Cardiac fibroblast (primary cell): ENCODE results near the gene CHCHD3.
"Not testable (repeated sequence)": the region's sequence is repeated elsewhere in the genome, so short reads cannot be mapped to it uniquely, and the experiment has no call there.

Experiments
- DNase-seq, 2 donors: peaks; one replicate each; pipeline versions ENCODE4 v3.0.0 to v3.0.0-alpha.2; 2010; ENCODE audit warnings: low read depth in 2 of 2
- H3K4me3 ChIP-seq, 2 donors: replicated peaks in 1 of 2; 1 replicate in 1 of 2; 2 replicates in 1 of 2; pipeline ENCODE4 v1.5.1; 2011; ENCODE audit warnings: low read depth in 2 of 2, low read length in 2 of 2, mild to moderate bottlenecking in 2 of 2, moderate library complexity in 1 of 2
- TF ChIP-seq, protein P1 (sequence below): IDR thresholded peaks from one replicate; pipeline ENCODE4 v1.5.1; 2011; ENCODE audit warnings: low read depth, mild to moderate bottlenecking, low read length, inconsistent platforms

CHCHD3 gene

DNA sequence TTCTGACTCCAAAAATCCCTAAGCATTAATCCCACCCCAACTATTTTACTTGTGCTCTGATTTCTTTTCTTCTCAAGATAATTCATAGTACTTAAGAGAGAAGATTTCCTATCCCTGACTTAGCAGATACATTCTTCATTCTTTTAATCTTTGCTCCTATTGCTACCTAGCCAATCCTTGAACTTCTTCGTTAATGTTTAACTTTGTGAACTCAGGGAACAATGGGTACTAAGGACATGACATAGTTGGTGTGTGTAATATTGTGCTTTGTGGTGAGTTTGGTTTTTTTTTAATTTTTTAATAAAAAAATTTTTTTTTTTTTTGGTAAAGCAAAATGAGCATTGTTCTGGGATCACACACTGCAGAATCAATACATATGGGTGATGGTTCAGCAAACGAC, 166.2 kb downstream of the CHCHD3 start:
- DNase-seq, result no peak
- TF ChIP-seq, protein P1, sequence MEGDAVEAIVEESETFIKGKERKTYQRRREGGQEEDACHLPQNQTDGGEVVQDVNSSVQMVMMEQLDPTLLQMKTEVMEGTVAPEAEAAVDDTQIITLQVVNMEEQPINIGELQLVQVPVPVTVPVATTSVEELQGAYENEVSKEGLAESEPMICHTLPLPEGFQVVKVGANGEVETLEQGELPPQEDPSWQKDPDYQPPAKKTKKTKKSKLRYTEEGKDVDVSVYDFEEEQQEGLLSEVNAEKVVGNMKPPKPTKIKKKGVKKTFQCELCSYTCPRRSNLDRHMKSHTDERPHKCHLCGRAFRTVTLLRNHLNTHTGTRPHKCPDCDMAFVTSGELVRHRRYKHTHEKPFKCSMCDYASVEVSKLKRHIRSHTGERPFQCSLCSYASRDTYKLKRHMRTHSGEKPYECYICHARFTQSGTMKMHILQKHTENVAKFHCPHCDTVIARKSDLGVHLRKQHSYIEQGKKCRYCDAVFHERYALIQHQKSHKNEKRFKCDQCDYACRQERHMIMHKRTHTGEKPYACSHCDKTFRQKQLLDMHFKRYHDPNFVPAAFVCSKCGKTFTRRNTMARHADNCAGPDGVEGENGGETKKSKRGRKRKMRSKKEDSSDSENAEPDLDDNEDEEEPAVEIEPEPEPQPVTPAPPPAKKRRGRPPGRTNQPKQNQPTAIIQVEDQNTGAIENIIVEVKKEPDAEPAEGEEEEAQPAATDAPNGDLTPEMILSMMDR, result no peak
- H3K4me3 ChIP-seq, result no peak overlapping the region

DNA sequence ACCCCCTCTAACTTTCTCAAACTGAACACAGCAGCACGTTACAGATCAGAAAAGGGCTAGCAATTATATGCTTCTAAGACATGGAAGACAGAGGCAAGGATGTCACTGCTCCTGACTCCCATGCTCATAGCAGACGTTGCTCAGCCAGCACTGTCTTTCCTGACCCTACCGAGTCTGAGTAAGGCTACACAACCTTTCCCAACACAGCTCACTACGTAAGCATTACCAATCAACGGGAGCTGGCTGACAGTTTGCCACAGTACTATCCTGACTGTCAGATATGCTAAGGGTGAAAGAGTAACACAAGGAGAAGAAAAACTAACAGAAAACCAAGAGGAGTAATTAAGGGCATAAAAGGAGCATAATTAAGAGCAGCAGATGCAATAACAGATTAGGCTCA, 171.2 kb downstream of the CHCHD3 start:
- peak in 1 of 2 donors; percentile 11 for DNase-seq
- TF ChIP-seq, protein P1, result no peak
- H3K4me3 ChIP-seq, result no peak overlapping the region

DNA sequence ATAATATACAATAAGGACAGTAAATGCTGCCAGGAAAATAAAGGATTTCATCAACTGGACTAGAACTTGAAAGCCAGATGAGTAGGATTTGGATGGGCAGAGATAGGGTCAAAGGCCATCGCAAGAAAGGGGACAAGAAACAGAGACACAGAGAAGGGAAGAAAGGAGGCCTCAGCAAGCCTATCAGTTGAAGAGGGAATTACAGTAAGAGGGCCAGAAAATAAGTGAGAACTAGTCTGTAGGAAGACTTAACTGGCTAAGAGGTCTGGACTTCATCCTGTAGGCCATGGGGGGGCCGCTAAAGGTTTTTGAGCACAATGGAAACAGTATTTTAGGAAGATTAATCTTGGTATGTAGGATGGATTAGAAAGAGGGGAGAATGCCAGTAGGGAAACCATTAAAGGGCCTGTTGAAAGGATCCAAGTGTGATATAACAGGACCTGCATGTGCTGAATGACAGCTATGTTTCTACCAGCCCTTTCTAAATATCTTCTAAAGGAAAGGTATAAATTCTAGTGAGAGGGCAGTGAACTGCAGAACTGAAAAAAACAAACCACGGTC, 174.4 kb downstream of the CHCHD3 start:
- TF ChIP-seq, protein P1, result no peak
- DNase-seq, result no peak
- H3K4me3 ChIP-seq, result no peak overlapping the region

DNA sequence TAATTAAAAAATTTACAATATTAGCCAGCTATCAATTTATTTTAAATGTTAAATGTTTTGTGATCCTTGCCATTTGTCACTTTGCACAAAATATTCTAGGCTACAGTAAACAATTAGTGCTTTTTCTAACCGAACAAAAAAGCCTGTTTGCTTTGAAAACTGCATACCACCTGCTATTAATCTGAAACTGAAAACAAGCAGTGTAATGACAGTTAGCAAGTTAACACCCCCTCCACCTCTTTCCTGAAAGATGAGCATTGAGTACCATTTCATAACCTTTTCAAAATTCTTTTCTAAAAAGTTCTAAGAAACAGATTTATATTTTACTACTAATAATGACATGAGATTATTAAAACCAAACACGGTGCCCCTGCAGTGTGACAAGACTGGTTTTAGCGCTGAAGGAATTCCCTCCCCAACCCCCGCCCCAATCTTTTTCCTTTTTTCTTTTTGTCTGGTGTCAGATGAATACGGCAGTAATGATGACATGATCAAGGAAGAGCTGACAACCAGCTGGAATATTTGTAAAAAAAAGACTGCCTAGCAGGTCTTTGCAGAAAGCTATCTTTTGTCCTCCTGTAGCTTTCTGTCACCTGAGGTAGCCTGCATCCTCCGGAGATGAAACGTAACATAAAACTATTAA, 175.6 kb downstream of the CHCHD3 start:
- no peak for DNase-seq
- no peak overlapping the region for H3K4me3 ChIP-seq
- TF ChIP-seq, protein P1, result no peak

DNA sequence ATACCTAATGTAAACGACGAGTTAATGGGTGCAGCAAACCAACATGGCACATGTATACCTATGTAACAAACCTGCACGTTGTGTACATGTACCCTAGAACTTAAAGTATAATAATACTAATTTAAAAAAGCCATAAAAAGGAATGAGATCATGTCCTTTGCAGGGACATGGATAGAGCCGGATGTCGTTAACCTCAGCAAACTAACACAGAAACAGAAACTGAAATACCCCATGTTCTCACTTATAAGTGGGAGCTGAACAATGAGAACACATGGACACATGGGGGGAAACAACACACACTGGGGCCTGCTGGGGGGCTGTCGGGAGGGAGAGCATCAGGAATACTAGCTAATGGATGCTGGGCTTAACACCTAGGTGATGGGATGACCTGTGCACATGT, 176.8 kb downstream of the CHCHD3 start:
- not testable (repeated sequence) for H3K4me3 ChIP-seq, DNase-seq

DNA sequence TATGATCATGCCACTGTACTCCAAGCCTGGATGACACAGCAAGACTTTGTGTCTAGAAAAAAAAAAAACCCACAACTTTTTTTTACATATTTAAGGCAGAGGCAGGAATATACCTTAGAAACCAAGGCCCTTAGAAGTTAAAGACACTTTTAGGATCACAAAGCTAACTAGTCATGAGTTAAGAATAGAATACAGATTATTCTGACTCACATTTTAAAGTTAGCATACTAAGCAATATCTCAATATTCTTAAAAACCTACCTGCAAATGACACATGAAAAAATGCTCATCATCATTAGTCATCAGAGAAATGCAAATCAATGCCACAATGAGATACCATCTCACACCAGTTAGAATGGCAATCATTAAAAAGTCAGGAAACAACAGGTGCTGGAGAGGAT, 177.7 kb downstream of the CHCHD3 start:
- TF ChIP-seq, protein P1, result no peak
- no peak overlapping the region for H3K4me3 ChIP-seq
- no peak for DNase-seq

DNA sequence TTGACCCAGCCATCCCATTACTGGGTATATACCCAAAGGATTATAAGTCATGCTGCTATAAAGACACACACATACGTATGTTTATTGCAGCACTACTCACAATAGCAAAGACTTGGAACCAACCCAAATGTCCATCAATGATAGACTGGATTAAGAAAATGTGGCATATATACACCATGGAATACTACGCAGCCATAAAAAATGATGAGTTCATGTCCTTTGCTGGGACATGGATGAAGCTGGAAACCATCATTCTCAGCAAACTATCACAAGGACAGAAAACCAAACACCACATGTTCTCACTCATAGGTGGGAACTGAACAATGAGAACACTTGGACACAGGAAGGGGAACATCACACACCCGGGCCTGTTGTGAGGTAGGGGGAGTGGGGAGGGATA, 179.6 kb downstream of the CHCHD3 start:
- not testable (repeated sequence) for DNase-seq, H3K4me3 ChIP-seq

DNA sequence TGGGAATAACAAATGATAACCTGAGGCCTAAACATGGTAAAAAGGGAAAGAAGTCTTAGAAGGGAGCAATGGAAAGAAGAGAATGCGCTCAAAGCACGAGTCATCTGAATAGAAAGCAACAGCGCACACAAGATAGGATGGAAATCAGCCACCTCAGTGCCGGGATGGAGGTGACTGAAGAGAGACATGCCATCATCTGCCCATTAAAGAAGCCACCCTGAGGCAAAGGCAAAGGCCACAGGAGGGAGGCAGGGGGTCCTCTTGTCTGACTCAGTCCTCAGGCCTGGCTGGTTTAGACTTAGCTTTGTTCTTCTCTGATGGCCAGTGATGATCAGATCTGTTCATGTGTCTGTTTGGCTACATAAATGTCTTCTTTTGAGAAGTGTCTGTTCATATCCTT, 180.6 kb downstream of the CHCHD3 start:
- no peak for DNase-seq
- TF ChIP-seq, protein P1, result no peak
- no peak overlapping the region for H3K4me3 ChIP-seq
